K562 (cell line): ENCODE data around the gene PDLIM4. TPM values are rescaled to one million over a fixed set of nuclear protein-coding genes. Genes with fewer than 3 reads are reported as not detected.

Experiments used
- ADNP ChIP-seq: fragments of 200-800 bp; sonication (Bioruptor generic); IDR thresholded peaks from 2 replicates; pipeline ENCODE4 v1.6.1; 2016; ENCODE audit warnings: missing genetic modification characterization, missing compliant biosample characterization
- CHD1 ChIP-seq: fragments of 200-600 bp; sonication (generic); IDR thresholded peaks from one replicate; pipeline ENCODE4 v1.6.1; 2012; ENCODE audit warnings: mild to moderate bottlenecking, moderate library complexity, low read length, inconsistent platforms
- MBD1 ChIP-seq: fragments of 250-450 bp; sonication (Bioruptor Pico); IDR thresholded peaks from 2 replicates; pipeline ENCODE4 v1.8.0; 2022; ENCODE audit warnings: inconsistent platforms
- MTA3 ChIP-seq: fragments of 450-650 bp; formaldehyde crosslinking; IDR thresholded peaks from 2 replicates; pipeline ENCODE4 v1.6.1; 2017; ENCODE audit warnings: mild to moderate bottlenecking, borderline replicate concordance
- NFATC3 ChIP-seq: fragments of 450-650 bp; IDR thresholded peaks from 2 replicates; pipeline ENCODE4 v1.6.1; 2017; ENCODE audit warnings: mild to moderate bottlenecking
- NR3C1 ChIP-seq: sonication (generic); formaldehyde crosslinking; IDR thresholded peaks from 2 replicates; pipeline ENCODE4 v1.8.1; 2022; ENCODE audit warnings: missing genetic modification reagents
- PCBP1 ChIP-seq: fragments of 200-400 bp; formaldehyde crosslinking; IDR thresholded peaks from 2 replicates; pipeline ENCODE4 v1.6.1; 2018; ENCODE audit warnings: mild to moderate bottlenecking, low read depth, low read length; ENCODE audit not compliant: poor library complexity, severe bottlenecking
- SIX5 ChIP-seq, 2 experiments: IDR thresholded peaks; 2 replicates each; pipeline ENCODE4 v1.6.1; 2011; ENCODE audit warnings: low read length in 2 of 2, borderline replicate concordance in 1 of 2, low read depth in 1 of 2, mild to moderate bottlenecking in 1 of 2, moderate library complexity in 1 of 2; ENCODE audit not compliant: insufficient read depth in 1 of 2
- SMAD3 ChIP-seq: fragments of 450-650 bp; formaldehyde crosslinking; conservative IDR thresholded peaks from 2 replicates; pipeline ENCODE4 v1.4.0; 2020; ENCODE audit warnings: mild to moderate bottlenecking
- SNIP1 ChIP-seq: fragments of 450-650 bp; IDR thresholded peaks from 2 replicates; pipeline ENCODE4 v1.7.1; 2017; ENCODE audit warnings: low read depth, mild to moderate bottlenecking
- TFAM ChIP-seq: fragments of 250-450 bp; sonication (Bioruptor Pico); conservative IDR thresholded peaks from 2 replicates; pipeline ENCODE4 v1.5.0; 2021; ENCODE audit warnings: mild to moderate bottlenecking, moderate library complexity
- ZBTB8A ChIP-seq: fragments of 450-650 bp; IDR thresholded peaks from 2 replicates; pipeline ENCODE4 v1.6.1; 2018; ENCODE audit warnings: mild to moderate bottlenecking, moderate library complexity; ENCODE audit not compliant: partially characterized antibody
- ZNF431 ChIP-seq: sonication (generic); formaldehyde crosslinking; IDR thresholded peaks from 2 replicates; pipeline ENCODE4 v1.8.0; 2022; ENCODE audit warnings: mild to moderate bottlenecking, missing genetic modification reagents
- ZNF609 ChIP-seq: sonication (generic); formaldehyde crosslinking; IDR thresholded peaks from 2 replicates; pipeline ENCODE4 v1.8.1; 2023; ENCODE audit warnings: missing genetic modification reagents, mild to moderate bottlenecking, borderline replicate concordance
- ZNF695 ChIP-seq: fragments of 450-650 bp; formaldehyde crosslinking; IDR thresholded peaks from 2 replicates; pipeline ENCODE4 v1.4.0; 2020; ENCODE audit warnings: mild to moderate bottlenecking, moderate library complexity
- polyA plus RNA-seq, 8 experiments: library from polyadenylated mRNA; depleted of rRNA in 4 of 8; stranded (reverse) in 5 of 8; unstranded in 3 of 8; fragments of >200 nt; fragmentation: Nextera tagmentation in 2 of 8; fragmentation: Illumina TruSeq in 1 of 8; extraction: Ambion mirVana in 2 of 8; extraction: Trizol in 1 of 8; gene quantifications; 2 replicates each; pipeline versions ENCODE4 v1.2.1 to v1.2.3, GENCODE V29; 2011 to 2014; ENCODE audit warnings: inconsistent platforms in 1 of 8, missing spikeins in 1 of 8
- total RNA-seq, 7 experiments: library from RNA; depleted of rRNA in 6 of 7; stranded (reverse); fragments of >200 nt in 6 of 7; fragmentation: Illumina TruSeq in 2 of 7; extraction: Trizol in 2 of 7; gene quantifications; 2 replicates each; pipeline versions ENCODE4 v1.2.1 to v1.2.3, GENCODE V29; 2011 to 2021; ENCODE audit warnings: low replicate concordance in 1 of 7
- TF ChIP-seq, protein P1 (sequence below): sonication (generic); formaldehyde crosslinking; IDR thresholded peaks from 2 replicates; pipeline ENCODE4 v1.8.0; 2022; ENCODE audit warnings: mild to moderate bottlenecking, missing genetic modification reagents, borderline replicate concordance
- TF ChIP-seq, protein P2 (sequence below): fragments of 250-450 bp; sonication (Bioruptor Pico); IDR thresholded peaks from 2 replicates; pipeline ENCODE4 v1.4.0; 2020; ENCODE audit warnings: mild to moderate bottlenecking

The PDLIM4 gene
- total and polyA plus RNA-seq, 9 of the 15 experiments (the other 6 are each of a cell fraction or from before 2014, with no cell fraction given): 0.28 to 32.8 (median 13.1) TPM

DNA sequence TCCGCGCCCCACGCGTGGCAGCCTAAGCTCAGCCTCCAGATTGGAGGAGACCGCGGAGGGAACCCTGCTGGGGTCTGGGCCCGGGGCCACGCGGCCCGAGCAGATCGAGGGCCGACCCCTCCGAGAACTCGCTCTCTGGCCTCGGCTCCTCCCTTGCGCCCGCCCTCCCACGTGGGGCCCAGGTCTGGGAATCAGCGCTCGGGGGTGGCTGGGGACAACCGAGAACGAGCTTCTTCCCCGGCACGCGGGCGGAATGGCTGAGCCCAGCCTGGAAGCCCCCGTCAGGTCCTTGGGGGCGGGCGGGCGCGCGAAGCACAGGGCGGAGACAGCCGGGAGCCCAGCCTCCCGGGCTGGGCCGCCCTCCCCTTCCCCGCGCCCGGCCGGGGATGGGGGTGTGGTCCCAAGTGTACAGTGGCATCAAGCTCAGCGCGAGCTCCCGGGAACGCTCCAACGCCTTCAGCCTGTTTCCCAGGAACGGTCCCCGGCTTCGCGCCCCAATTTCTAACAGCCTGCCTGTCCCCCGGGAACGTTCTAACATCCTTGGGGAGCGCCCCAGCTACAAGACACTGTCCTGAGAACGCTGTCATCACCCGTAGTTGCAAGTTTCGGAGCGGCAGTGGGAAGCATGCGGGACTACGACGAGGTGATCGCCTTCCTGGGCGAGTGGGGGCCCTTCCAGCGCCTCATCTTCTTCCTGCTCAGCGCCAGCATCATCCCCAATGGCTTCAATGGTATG lies 36.7 kb downstream of the PDLIM4 start, which contains the start of gene SLC22A4 (continued):
- no peak for TF ChIP-seq SIX5 (IDR thresholded peaks at IDR 0.05; ENCODE audit: borderline replicate concordance in 1 of 2, insufficient read depth in 1 of 2, low read depth in 1 of 2, low read length in 2 of 2)
- TF ChIP-seq MTA3: no peak; the same call in 1 of the 2 replicates
- no peak for TF ChIP-seq ADNP
- TF ChIP-seq ZNF609 (CRISPR knock-in tag): no peak
- TF ChIP-seq SNIP1: no peak
- TF ChIP-seq SMAD3: no peak
- no peak for TF ChIP-seq ZNF695 (CRISPR knock-in tag)
- TF ChIP-seq NFATC3: no peak
- TF ChIP-seq, protein P1, sequence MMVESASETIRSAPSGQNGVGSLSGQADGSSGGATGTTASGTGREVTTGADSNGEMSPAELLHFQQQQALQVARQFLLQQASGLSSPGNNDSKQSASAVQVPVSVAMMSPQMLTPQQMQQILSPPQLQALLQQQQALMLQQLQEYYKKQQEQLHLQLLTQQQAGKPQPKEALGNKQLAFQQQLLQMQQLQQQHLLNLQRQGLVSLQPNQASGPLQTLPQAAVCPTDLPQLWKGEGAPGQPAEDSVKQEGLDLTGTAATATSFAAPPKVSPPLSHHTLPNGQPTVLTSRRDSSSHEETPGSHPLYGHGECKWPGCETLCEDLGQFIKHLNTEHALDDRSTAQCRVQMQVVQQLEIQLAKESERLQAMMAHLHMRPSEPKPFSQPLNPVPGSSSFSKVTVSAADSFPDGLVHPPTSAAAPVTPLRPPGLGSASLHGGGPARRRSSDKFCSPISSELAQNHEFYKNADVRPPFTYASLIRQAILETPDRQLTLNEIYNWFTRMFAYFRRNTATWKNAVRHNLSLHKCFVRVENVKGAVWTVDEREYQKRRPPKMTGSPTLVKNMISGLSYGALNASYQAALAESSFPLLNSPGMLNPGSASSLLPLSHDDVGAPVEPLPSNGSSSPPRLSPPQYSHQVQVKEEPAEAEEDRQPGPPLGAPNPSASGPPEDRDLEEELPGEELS (CRISPR knock-in tag): 0 out of 2 replicates have a peak, but pooled peaks have one; percentile 77
- TF ChIP-seq MBD1 (CRISPR knock-in tag): no peak
- no peak for TF ChIP-seq TFAM
- TF ChIP-seq PCBP1: peak; percentile 21
- TF ChIP-seq CHD1: no peak
- 0 out of 2 replicates have a peak, but pooled peaks have one; percentile 5 for TF ChIP-seq ZNF431 (CRISPR knock-in tag)
- peak; percentile 31; the same call in 1 of the 2 replicates for TF ChIP-seq NR3C1
- no peak for TF ChIP-seq ZBTB8A
- TF ChIP-seq, protein P2, sequence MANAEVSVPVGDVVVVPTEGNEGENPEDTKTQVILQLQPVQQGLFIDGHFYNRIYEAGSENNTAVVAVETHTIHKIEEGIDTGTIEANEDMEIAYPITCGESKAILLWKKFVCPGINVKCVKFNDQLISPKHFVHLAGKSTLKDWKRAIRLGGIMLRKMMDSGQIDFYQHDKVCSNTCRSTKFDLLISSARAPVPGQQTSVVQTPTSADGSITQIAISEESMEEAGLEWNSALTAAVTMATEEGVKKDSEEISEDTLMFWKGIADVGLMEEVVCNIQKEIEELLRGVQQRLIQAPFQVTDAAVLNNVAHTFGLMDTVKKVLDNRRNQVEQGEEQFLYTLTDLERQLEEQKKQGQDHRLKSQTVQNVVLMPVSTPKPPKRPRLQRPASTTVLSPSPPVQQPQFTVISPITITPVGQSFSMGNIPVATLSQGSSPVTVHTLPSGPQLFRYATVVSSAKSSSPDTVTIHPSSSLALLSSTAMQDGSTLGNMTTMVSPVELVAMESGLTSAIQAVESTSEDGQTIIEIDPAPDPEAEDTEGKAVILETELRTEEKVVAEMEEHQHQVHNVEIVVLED: no peak
